ENCODE data around the gene CDK5RAP1.

Gene CDK5RAP1

DNA sequence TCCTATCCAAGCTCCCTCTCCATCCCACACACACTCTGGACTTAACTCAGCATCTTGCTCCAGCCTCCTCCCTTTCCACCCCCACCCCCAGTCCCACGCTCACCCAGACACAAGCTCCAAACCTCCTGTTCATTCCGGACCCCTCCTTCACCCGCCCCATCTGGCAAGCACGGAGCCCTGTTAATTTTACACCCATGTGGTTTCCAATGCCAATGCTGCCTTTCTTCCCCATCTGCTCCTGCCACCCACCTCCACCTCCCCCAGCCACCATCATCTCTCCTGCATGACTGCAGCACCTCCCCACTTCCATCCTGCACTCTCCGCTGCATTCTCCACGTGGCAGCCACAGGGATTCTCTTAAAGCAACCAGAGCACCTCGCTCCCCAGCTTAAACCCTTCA is 9.9 kb upstream of the CDK5RAP1 start:
- Histone ChIP-seq H3K4me1 (ENCODE audit: control insufficient read depth, insufficient read depth, low read length) (no peaks in the 10 kb centered on the region), H3K36me3 (ENCODE audit: control insufficient read depth, insufficient read depth, low read length) (peaks cover 4% of the 10 kb centered on the region), H3K27me3 (ENCODE audit: control insufficient read depth, insufficient read depth, low read length) (no peaks in the 10 kb centered on the region), H3K9me3 (ENCODE audit: control insufficient read depth, low read length) (no peaks in the 10 kb centered on the region), H3K9ac (ENCODE audit: low read length) (no peak overlapping the region), H3K4me3 (ENCODE audit: low read length) (no peak overlapping the region)

- Histone ChIP-seq H3K9me3 (ENCODE audit: control insufficient read depth, low read length) (no peaks in the 10 kb centered on the region), H3K36me3 (ENCODE audit: control insufficient read depth, insufficient read depth, low read length) (peaks cover 4% of the 10 kb centered on the region), H3K4me3 (ENCODE audit: low read length) (no peak overlapping the region), H3K4me1 (ENCODE audit: control insufficient read depth, insufficient read depth, low read length) (no peaks in the 10 kb centered on the region), H3K27me3 (ENCODE audit: control insufficient read depth, insufficient read depth, low read length) (no peaks in the 10 kb centered on the region), H3K9ac (ENCODE audit: low read length) (no peak overlapping the region)
These were observed 8.9 kb upstream of the CDK5RAP1 start for GRCh38 chr20:33410081-33410742.

- Histone ChIP-seq H3K9ac (ENCODE audit: low read length) (no peak overlapping the region), H3K4me3 (ENCODE audit: low read length) (no peak overlapping the region), H3K27me3 (ENCODE audit: control insufficient read depth, insufficient read depth, low read length) (no peaks in the 10 kb centered on the region), H3K36me3 (ENCODE audit: control insufficient read depth, insufficient read depth, low read length) (peaks cover 4% of the 10 kb centered on the region), H3K9me3 (ENCODE audit: control insufficient read depth, low read length) (no peaks in the 10 kb centered on the region), H3K4me1 (ENCODE audit: control insufficient read depth, insufficient read depth, low read length) (no peaks in the 10 kb centered on the region)
These were observed 7.7 kb upstream of the CDK5RAP1 start for GRCh38 chr20:33408716-33409654.

DNA sequence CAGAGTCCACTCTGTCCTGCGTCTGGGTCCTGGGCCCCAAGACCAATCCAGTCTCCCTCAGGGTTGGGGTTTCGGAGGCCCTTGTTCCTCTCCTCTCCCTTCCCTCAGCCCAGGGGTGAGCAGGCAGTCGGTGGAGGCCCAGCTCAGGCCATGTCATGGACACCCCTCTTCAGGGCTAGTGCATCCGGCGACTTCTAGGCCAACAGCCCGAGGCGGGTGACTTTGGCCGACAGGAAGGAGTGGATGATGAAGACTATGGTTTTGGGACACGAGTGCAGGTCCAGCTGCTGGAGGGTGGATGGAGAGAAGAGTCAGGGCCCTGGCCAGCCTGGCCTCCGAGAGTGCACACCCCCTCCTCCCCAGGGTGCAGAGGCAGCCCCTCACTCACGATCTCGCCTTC is 7.0 kb upstream of the CDK5RAP1 start:
- H3K4me1 ChIP-seq (ENCODE audit: control insufficient read depth, insufficient read depth, low read length) = no peaks in the 10 kb centered on the region
- H3K4me3 ChIP-seq (ENCODE audit: low read length) = no peak overlapping the region
- peaks cover 4% of the 10 kb centered on the region for H3K36me3 ChIP-seq (ENCODE audit: control insufficient read depth, insufficient read depth, low read length)
- H3K9ac ChIP-seq (ENCODE audit: low read length) = no peak overlapping the region
- no peaks in the 10 kb centered on the region for H3K27me3 ChIP-seq (ENCODE audit: control insufficient read depth, insufficient read depth, low read length)
- no peaks in the 10 kb centered on the region for H3K9me3 ChIP-seq (ENCODE audit: control insufficient read depth, low read length)

GRCh38 chr20:33407796-33408195 is 6.5 kb upstream of the CDK5RAP1 start:
- Histone ChIP-seq H3K27me3 (ENCODE audit: control insufficient read depth, insufficient read depth, low read length) (no peaks in the 10 kb centered on the region), H3K36me3 (ENCODE audit: control insufficient read depth, insufficient read depth, low read length) (peaks cover 4% of the 10 kb centered on the region), H3K9me3 (ENCODE audit: control insufficient read depth, low read length) (no peaks in the 10 kb centered on the region), H3K9ac (ENCODE audit: low read length) (no peak overlapping the region), H3K4me1 (ENCODE audit: control insufficient read depth, insufficient read depth, low read length) (no peaks in the 10 kb centered on the region), H3K4me3 (ENCODE audit: low read length) (no peak overlapping the region)

DNA sequence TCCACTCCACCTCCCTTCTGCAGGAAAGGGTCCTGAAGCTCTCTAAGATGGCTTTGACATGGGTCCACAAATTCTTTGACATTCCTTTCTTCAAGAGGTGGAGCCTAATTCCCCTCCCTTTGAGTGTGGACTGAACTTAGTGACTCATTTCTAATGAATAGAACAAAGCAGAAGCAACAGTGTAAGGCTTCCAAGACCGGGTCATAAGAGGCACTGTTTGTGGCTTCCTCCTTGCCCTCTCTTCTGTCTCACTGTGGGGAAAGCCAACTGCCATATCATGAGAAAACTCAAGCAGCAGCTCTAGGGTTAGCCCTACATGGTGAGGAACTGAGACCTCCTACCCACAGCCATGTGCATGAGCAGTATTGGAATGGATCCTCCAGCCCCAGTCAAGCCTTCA is 5.9 kb upstream of the CDK5RAP1 start:
- Histone ChIP-seq H3K27me3 (ENCODE audit: control insufficient read depth, insufficient read depth, low read length) (no peaks in the 10 kb centered on the region), H3K9ac (ENCODE audit: low read length) (no peak overlapping the region), H3K4me3 (ENCODE audit: low read length) (no peak overlapping the region), H3K36me3 (ENCODE audit: control insufficient read depth, insufficient read depth, low read length) (peaks cover 4% of the 10 kb centered on the region), H3K9me3 (ENCODE audit: control insufficient read depth, low read length) (no peaks in the 10 kb centered on the region), H3K4me1 (ENCODE audit: control insufficient read depth, insufficient read depth, low read length) (no peaks in the 10 kb centered on the region)

- H3K9me3 ChIP-seq (ENCODE audit: control insufficient read depth, low read length) = no peaks in the 10 kb centered on the region
- no peak overlapping the region for H3K9ac ChIP-seq (ENCODE audit: low read length)
- peaks cover 16% of the 10 kb centered on the region for H3K4me1 ChIP-seq (ENCODE audit: control insufficient read depth, insufficient read depth, low read length)
- no peaks in the 10 kb centered on the region for H3K36me3 ChIP-seq (ENCODE audit: control insufficient read depth, insufficient read depth, low read length)
- no peak overlapping the region for H3K4me3 ChIP-seq (ENCODE audit: low read length)
- H3K27me3 ChIP-seq (ENCODE audit: control insufficient read depth, insufficient read depth, low read length) = no peaks in the 10 kb centered on the region
These were observed 3.0 kb upstream of the CDK5RAP1 start for GRCh38 chr20:33404281-33404680.

DNA sequence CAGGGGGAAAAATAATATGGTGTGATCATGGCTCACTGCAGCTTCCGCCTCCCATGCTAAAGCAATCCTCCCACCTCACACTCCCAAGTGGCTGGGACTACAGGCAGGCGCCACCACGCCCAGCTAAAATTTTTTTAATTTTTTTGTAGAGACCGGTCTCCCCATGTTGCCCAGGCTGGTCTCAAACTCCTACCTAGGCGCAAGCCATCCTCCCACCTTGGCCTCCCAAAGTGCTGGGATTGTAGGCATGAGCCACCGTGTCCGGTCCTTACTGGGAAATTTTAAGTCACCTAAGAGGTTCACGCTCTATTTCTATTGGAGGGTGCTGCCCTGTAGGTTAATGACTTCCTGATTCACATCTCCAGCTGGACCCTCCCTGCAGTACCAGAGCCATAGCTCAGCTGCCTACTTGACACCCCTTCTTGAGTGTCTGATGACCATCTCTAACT is 626 bp upstream of the CDK5RAP1 start:
- no peaks in the 10 kb centered on the region for H3K36me3 ChIP-seq (ENCODE audit: control insufficient read depth, insufficient read depth, low read length)
- peak overlapping the region; percentile 83 for H3K9ac ChIP-seq (ENCODE audit: low read length)
- H3K4me1 ChIP-seq (ENCODE audit: control insufficient read depth, insufficient read depth, low read length) = peaks cover 16% of the 10 kb centered on the region
- no peaks in the 10 kb centered on the region for H3K27me3 ChIP-seq (ENCODE audit: control insufficient read depth, insufficient read depth, low read length)
- no peaks in the 10 kb centered on the region for H3K9me3 ChIP-seq (ENCODE audit: control insufficient read depth, low read length)
- peak overlapping the region; percentile 96 for H3K4me3 ChIP-seq (ENCODE audit: low read length)

DNA sequence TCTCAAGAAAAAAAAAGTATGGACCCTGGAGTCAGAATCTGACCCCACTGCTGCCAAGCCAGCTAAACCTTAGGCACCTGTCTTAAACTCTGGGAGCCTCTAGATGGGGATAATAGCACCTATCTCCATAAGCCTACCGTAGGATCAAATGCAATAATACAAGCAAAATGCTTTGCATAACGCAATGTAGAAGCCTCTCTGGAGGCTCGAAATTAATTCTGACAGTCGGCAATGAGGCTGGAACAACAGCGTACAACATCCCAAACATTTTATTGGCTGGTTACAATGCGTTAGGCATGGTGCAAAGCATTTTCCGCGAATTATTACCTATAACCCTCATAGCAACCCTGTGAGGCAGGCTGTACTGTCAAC is 521 bp downstream of the CDK5RAP1 start:
- Histone ChIP-seq H3K27me3 (ENCODE audit: control insufficient read depth, insufficient read depth, low read length) (no peaks in the 10 kb centered on the region), H3K4me3 (ENCODE audit: low read length) (peak overlapping the region; percentile 96), H3K4me1 (ENCODE audit: control insufficient read depth, insufficient read depth, low read length) (peaks cover 16% of the 10 kb centered on the region), H3K36me3 (ENCODE audit: control insufficient read depth, insufficient read depth, low read length) (no peaks in the 10 kb centered on the region), H3K9ac (ENCODE audit: low read length) (peak overlapping the region; percentile 83), H3K9me3 (ENCODE audit: control insufficient read depth, low read length) (no peaks in the 10 kb centered on the region)

DNA sequence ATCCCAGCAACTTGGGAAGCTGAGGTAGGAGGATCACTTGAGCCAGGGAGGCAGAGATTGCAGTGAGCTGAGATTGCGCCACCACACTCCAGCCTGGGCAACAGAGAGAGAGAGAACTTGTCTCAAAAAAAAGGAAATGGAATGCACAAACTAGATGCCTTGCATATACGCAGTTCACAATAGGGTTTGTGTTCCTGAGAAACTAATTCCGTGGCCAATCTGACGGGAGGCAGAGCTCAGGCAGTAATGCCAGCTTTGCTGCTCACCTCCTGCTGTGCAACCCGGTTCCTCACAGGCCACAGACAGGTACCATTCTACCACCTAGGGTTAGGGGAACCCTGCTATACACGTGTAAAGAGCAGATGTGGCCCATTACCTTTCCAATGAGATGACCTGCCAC is 1.4 kb downstream of the CDK5RAP1 start:
- Histone ChIP-seq H3K36me3 (ENCODE audit: control insufficient read depth, insufficient read depth, low read length) (no peaks in the 10 kb centered on the region), H3K4me1 (ENCODE audit: control insufficient read depth, insufficient read depth, low read length) (peaks cover 16% of the 10 kb centered on the region), H3K9ac (ENCODE audit: low read length) (no peak overlapping the region), H3K9me3 (ENCODE audit: control insufficient read depth, low read length) (no peaks in the 10 kb centered on the region), H3K27me3 (ENCODE audit: control insufficient read depth, insufficient read depth, low read length) (no peaks in the 10 kb centered on the region), H3K4me3 (ENCODE audit: low read length) (no peak overlapping the region)

GRCh38 chr20:33394718-33395117 is 6.6 kb downstream of the CDK5RAP1 start:
- H3K4me3 ChIP-seq (ENCODE audit: low read length) = no peak overlapping the region
- H3K9ac ChIP-seq (ENCODE audit: low read length) = no peak overlapping the region
- no peaks in the 10 kb centered on the region for H3K9me3 ChIP-seq (ENCODE audit: control insufficient read depth, low read length)
- no peaks in the 10 kb centered on the region for H3K27me3 ChIP-seq (ENCODE audit: control insufficient read depth, insufficient read depth, low read length)
- H3K36me3 ChIP-seq (ENCODE audit: control insufficient read depth, insufficient read depth, low read length) = peaks cover 8% of the 10 kb centered on the region
- no peaks in the 10 kb centered on the region for H3K4me1 ChIP-seq (ENCODE audit: control insufficient read depth, insufficient read depth, low read length)

- Histone ChIP-seq H3K4me1 (ENCODE audit: control insufficient read depth, insufficient read depth, low read length) (no peaks in the 10 kb centered on the region), H3K9me3 (ENCODE audit: control insufficient read depth, low read length) (no peaks in the 10 kb centered on the region), H3K4me3 (ENCODE audit: low read length) (no peak overlapping the region), H3K27me3 (ENCODE audit: control insufficient read depth, insufficient read depth, low read length) (no peaks in the 10 kb centered on the region), H3K36me3 (ENCODE audit: control insufficient read depth, insufficient read depth, low read length) (peaks cover 8% of the 10 kb centered on the region), H3K9ac (ENCODE audit: low read length) (no peak overlapping the region)
These were observed 7.7 kb downstream of the CDK5RAP1 start for GRCh38 chr20:33393609-33394008.
